Activated CD8-positive, alpha-beta T cell treated with anti-CD3 and anti-CD28 coated beads for 36 hours (primary cell): ENCODE results near the gene ARPP21. TPM values are rescaled to one million over a fixed set of nuclear protein-coding genes. Genes with fewer than 3 reads are reported as not detected.

Experiments
- ATAC-seq: fragments of 200-7000 bp; cut with Tn5 transposase; one replicate; pipeline ENCODE4 v1.10.0; 2021; ENCODE audit warnings: mild to moderate bottlenecking, moderate library complexity
- CTCF ChIA-PET: fragments of 350-600 bp; sonication (Branson Sonifier 250); formaldehyde crosslinking; loops from one replicate; lab custom pipeline; 2021; ENCODE audit warnings: antibody characterized with exemption; lab: Charles Lee
- POLR2A ChIA-PET: fragments of 350-600 bp; sonication (Branson Sonifier 250); formaldehyde crosslinking; loops from one replicate; lab custom pipeline; 2021; ENCODE audit warnings: antibody characterized with exemption; lab: Charles Lee
- DNase-seq: peaks from one replicate; pipeline ENCODE4 v3.0.0-alpha.2; 2020
- H3K27ac Mint-ChIP-seq: one replicate; pipeline ENCODE4 v1.8.0; 2021; ENCODE audit warnings: mild to moderate bottlenecking, mixed read lengths
- H3K27me3 Mint-ChIP-seq: one replicate; pipeline ENCODE4 v1.8.0; 2021; ENCODE audit warnings: mixed read lengths
- H3K36me3 Mint-ChIP-seq: one replicate; pipeline ENCODE4 v1.8.0; 2021; ENCODE audit warnings: low read depth, mixed read lengths
- H3K4me1 Mint-ChIP-seq: one replicate; pipeline ENCODE4 v1.8.0; 2021; ENCODE audit warnings: low read depth, mixed read lengths
- H3K4me3 Mint-ChIP-seq: one replicate; pipeline ENCODE4 v1.8.0; 2021; ENCODE audit warnings: mild to moderate bottlenecking, moderate library complexity, mixed read lengths
- H3K9me3 Mint-ChIP-seq: one replicate; pipeline ENCODE4 v1.8.0; 2021; ENCODE audit warnings: mixed read lengths
- CTCF ChIP-seq: fragments of 200-600 bp; IDR thresholded peaks from one replicate; pipeline ENCODE4 v1.8.0; 2022; ENCODE audit warnings: antibody characterized with exemption, mild to moderate bottlenecking
- intact Hi-C: fragments of 100-400 bp; cut with micrococcal nuclease; formaldehyde crosslinking; loops from one replicate; pipeline ENCODE4 v1.10.0; 2022
- total RNA-seq, 2 experiments: library from RNA; stranded (reverse); gene quantifications; one replicate each; pipeline ENCODE4 v1.2.3, GENCODE V29; 2021

ARPP21 gene
- total RNA-seq, 2 experiments from 2014 or later = not detected

GRCh38 chr3:35641331-35641730 lies 2.0 kb downstream of the ARPP21 start:
- H3K27ac Mint-ChIP-seq = no peak overlapping the region
- H3K36me3 Mint-ChIP-seq = peaks cover 4% of the 10 kb centered on the region
- ChIA-PET POLR2A (interaction anchor here (0.6 kb wide), 1 partner anchor 317 kb away, joined by 7 read pairs; no protein-coding TSS in a partner anchor), CTCF (no interaction called here)
- peaks cover 35% of the 10 kb centered on the region for H3K27me3 Mint-ChIP-seq
- intact Hi-C loops = no loop called here
- no peak overlapping the region for H3K4me3 Mint-ChIP-seq
- no peak for DNase-seq
- no peak for ATAC-seq
- TF ChIP-seq CTCF = no peak
- peaks cover 11% of the 10 kb centered on the region for H3K4me1 Mint-ChIP-seq
- H3K9me3 Mint-ChIP-seq = no peaks in the 10 kb centered on the region

DNA sequence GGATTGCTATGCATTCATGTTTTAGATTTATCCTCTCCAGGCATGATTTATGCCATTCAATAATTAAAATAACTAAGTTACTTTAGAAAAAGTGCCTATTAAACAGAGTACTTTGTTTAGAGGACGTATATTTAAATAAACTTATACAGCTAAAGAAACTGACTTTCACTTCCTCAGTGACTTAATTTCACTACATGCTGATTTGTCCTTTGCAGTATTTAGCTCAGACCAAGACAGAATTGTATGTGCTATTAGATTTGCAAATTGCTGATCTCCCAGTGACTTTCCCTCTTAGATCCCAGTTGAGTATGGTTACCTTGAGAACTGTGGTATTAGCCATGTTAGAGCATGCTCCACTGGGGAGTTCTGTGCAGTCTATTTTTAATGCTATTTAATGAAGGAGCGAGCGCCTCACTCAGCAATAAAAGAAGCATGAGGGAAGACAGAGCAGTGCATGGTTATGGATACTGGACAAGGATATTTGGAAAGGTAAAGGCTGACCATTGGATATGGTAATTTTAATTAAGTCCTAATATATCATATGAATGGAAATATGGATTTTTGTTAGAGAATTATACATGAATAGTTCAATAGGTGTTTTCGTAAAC lies 2.7 kb downstream of the ARPP21 start:
- TF ChIP-seq CTCF = no peak
- Mint-ChIP-seq H3K4me1 (peaks cover 11% of the 10 kb centered on the region), H3K4me3 (no peak overlapping the region), H3K27ac (no peak overlapping the region), H3K27me3 (peaks cover 35% of the 10 kb centered on the region), H3K36me3 (peaks cover 4% of the 10 kb centered on the region), H3K9me3 (no peaks in the 10 kb centered on the region)
- ChIA-PET POLR2A (interaction anchor here (0.6 kb wide), 1 partner anchor 316 kb away, joined by 7 read pairs; no protein-coding TSS in a partner anchor), CTCF (no interaction called here)
- intact Hi-C loops = no loop called here
- no peak for DNase-seq
- ATAC-seq = no peak

DNA sequence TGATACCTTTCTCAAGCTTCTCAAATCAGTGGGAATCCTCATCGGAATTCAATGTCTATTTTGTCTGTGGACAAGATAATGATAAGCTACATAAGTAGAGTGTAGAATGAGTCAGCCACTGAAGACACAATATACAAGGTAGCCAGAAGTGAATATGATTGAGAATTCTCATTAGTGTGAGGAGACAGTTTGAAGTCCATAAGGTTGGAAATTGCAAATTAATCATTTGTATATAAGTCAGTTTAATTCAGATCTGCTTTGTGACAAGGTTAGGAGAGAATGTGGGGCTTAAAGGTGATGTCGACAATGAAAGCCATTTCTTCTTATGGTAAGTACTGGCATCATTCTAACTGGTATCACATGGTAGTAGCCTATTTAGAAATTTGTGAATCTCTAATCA lies 4.2 kb downstream of the ARPP21 start:
- DNase-seq (no peak), ATAC-seq (no peak)
- Mint-ChIP-seq H3K27ac (no peak overlapping the region), H3K36me3 (peaks cover 4% of the 10 kb centered on the region), H3K9me3 (no peaks in the 10 kb centered on the region), H3K4me3 (no peak overlapping the region), H3K27me3 (peaks cover 29% of the 10 kb centered on the region), H3K4me1 (peaks cover 9% of the 10 kb centered on the region)
- intact Hi-C loops = no loop called here
- ChIA-PET CTCF (no interaction called here), POLR2A (no interaction called here)
- no peak for TF ChIP-seq CTCF

DNA sequence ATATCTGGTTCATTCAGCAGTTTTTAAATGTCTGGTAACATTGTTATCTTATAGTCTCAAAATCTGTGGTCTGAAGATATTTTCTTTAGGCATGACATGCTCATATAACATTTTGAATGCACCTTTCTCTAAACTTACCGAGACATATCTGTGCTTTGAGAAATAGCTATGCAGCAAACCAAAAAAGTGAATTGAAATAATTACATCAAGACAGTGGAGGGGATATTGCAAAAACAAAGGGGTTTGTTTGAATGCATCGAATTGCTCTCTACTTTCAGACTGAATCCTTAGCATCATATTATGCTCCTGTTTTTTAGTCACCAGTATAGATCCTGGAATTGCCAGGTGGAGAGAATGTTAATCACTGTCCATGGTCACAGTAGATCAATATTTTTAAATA lies 5.1 kb downstream of the ARPP21 start:
- ChIA-PET CTCF (no interaction called here), POLR2A (no interaction called here)
- H3K4me1 Mint-ChIP-seq = peaks cover 3% of the 10 kb centered on the region
- no peak overlapping the region for H3K27ac Mint-ChIP-seq
- H3K36me3 Mint-ChIP-seq = peaks cover 3% of the 10 kb centered on the region
- no peaks in the 10 kb centered on the region for H3K9me3 Mint-ChIP-seq
- ATAC-seq (no peak), DNase-seq (no peak)
- intact Hi-C loops = no loop called here
- H3K27me3 Mint-ChIP-seq = peaks cover 23% of the 10 kb centered on the region
- TF ChIP-seq CTCF = no peak
- H3K4me3 Mint-ChIP-seq = no peak overlapping the region

DNA sequence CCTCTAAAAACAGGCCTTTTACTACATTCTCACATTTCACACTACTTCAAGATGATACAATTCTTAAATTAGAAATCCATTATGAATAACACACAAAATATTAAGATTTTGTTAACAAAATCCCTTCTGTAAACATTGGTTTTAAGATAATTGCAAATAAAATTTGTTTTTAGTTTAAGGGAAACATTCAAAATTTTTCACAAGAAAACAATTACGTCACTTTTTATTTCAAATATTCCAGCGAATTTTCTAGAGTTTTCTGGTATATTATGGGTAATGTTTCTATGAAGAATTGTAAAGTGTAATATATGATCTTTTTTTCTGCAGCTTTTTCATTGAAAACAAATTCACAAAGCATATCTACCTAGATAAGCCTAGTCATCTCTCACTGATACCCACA lies 5.9 kb downstream of the ARPP21 start:
- POLR2A ChIA-PET = no interaction called here
- CTCF ChIA-PET = no interaction called here
- no peaks in the 10 kb centered on the region for H3K36me3 Mint-ChIP-seq
- H3K9me3 Mint-ChIP-seq = no peaks in the 10 kb centered on the region
- no peaks in the 10 kb centered on the region for H3K4me1 Mint-ChIP-seq
- peaks cover 17% of the 10 kb centered on the region for H3K27me3 Mint-ChIP-seq
- TF ChIP-seq CTCF = no peak
- no peak for ATAC-seq
- no peak overlapping the region for H3K27ac Mint-ChIP-seq
- no peak overlapping the region for H3K4me3 Mint-ChIP-seq
- DNase-seq = no peak
- intact Hi-C loops = no loop called here
